Activated naive CD4-positive, alpha-beta T cell treated with anti-CD3 and anti-CD28 coated beads, Interleukin-2, amount 50 U/mL, for 72 hours (primary cell): ENCODE data around the gene MBNL1. TPM values are rescaled to one million over a fixed set of nuclear protein-coding genes. Genes with fewer than 3 reads are reported as not detected.

ENCODE experiments used
- ATAC-seq, 2 donors: fragments of 150-1000 bp; cut with Tn5 transposase; 2 replicates each; pipeline ENCODE4 v1.10.0; 2021; ENCODE audit warnings: mild to moderate bottlenecking in 2 of 2, moderate library complexity in 2 of 2
- DNase-seq, 2 donors: peaks; one replicate each; pipeline ENCODE4 v3.0.0; 2021 to 2022; ENCODE audit warnings: low spot score in 2 of 2
- H3K27ac Mint-ChIP-seq, 2 donors: one replicate each; pipeline ENCODE4 v1.8.0; 2022; ENCODE audit warnings: mild to moderate bottlenecking in 2 of 2, mixed read lengths in 2 of 2
- H3K36me3 Mint-ChIP-seq, 2 donors: one replicate each; pipeline ENCODE4 v1.8.0; 2022; ENCODE audit warnings: mixed read lengths in 2 of 2
- H3K9me3 Mint-ChIP-seq, 2 donors: one replicate each; pipeline ENCODE4 v1.8.0; 2022; ENCODE audit warnings: mixed read lengths in 2 of 2
- total RNA-seq, 2 donors: library from RNA; stranded (reverse); gene quantifications; one replicate each; pipeline ENCODE4 v1.2.3, GENCODE V29; 2022

Gene MBNL1, protein sequence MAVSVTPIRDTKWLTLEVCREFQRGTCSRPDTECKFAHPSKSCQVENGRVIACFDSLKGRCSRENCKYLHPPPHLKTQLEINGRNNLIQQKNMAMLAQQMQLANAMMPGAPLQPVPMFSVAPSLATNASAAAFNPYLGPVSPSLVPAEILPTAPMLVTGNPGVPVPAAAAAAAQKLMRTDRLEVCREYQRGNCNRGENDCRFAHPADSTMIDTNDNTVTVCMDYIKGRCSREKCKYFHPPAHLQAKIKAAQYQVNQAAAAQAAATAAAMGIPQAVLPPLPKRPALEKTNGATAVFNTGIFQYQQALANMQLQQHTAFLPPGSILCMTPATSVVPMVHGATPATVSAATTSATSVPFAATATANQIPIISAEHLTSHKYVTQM
- 100 to 1,000 TPM; 406 to 425 TPM for total RNA-seq

DNA sequence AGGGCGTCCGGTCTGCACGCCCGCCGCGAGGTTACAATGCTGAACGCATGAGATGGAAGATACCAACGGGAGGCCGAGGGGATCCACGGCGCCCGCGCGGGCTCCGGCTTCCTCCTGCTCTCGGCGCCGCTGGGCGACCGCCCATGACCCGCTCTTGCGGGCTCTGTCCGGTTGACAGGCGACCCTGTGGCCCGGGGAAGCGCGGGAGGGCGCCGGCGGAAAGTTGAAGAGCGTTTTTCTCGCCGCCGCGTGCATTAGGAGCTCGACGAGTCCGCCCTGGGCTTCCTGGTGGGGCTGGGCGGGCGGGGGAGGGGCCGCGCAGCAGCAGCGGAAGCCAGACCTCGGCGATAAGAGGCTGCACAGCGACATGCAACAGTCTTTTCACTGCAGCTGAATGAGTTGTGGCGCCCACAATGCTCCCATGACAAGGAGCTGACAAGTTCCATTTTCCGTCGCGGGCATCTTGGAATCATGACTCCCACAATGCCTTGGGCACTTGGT, at the start of gene MBNL1:
MBNL1 (plus strand) TSS at position 375 of the 501 bp plus-strand sequence. CDS start 31,265 bp downstream, outside the sequence.
- peak within 1 kb of the TSS; percentile 92 to 98 for H3K27ac Mint-ChIP-seq
- H3K36me3 Mint-ChIP-seq: peaks cover 53 to 56% of the 10 kb centered on the region in 2 donors
- H3K9me3 Mint-ChIP-seq: peaks cover 0 to 4% of the 10 kb centered on the region in 2 donors
- DNase-seq: peak; percentile 79 to 86
- peak; percentile 64 to 80 for ATAC-seq

DNA sequence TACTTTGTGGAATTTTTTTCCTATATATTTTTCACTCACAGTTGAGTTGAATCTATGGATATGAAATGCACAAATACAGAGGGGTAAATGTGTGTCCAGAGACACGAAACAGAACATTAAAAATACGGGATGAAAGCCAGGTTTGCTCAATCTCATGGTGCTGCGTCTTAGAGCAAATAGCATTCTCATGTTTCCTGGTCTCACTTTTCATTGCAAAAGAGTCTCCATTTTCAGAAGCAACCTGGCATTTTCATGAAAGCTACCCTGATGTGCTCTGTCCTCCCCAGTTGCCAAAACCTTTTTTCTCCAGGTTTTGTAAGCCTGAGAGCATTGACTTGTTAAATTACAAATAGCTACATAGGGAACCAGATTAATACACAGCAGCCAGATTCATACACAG, 49.5 kb upstream of the MBNL1 start:
- Mint-ChIP-seq H3K9me3 (peaks cover 0 to 8% of the 10 kb centered on the region in 2 donors), H3K27ac (peak overlapping the region; percentile 24 to 88), H3K36me3 (peaks cover 12 to 19% of the 10 kb centered on the region in 2 donors)
- DNase-seq (no peak), ATAC-seq (no peak)

DNA sequence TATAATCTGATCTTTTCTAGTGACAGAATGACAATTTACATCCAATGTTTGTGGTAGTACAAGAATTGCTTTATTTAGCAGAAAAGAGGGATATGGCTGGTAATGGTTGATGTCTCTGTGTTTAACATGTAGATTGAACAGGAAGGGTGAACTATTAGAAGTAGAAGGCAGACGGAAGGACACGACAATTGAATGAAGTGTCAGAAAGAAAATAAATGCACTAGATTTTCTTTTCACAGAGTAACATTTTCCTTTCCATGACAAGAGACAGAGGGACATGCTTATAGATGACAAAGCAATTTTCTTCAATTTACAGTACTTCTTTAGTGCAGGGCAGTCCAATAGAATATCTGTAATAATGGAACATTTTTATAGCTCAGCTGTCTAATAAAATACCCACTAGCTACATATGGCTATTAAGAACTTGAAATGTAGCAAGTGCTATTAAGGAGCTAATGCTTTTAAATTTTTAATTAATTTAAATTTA, 48.9 kb upstream of the MBNL1 start:
- Mint-ChIP-seq H3K9me3 (peaks cover 0 to 8% of the 10 kb centered on the region in 2 donors), H3K27ac (peak overlapping the region; percentile 56 to 88), H3K36me3 (peaks cover 12 to 15% of the 10 kb centered on the region in 2 donors)
- DNase-seq: no peak
- no peak for ATAC-seq

DNA sequence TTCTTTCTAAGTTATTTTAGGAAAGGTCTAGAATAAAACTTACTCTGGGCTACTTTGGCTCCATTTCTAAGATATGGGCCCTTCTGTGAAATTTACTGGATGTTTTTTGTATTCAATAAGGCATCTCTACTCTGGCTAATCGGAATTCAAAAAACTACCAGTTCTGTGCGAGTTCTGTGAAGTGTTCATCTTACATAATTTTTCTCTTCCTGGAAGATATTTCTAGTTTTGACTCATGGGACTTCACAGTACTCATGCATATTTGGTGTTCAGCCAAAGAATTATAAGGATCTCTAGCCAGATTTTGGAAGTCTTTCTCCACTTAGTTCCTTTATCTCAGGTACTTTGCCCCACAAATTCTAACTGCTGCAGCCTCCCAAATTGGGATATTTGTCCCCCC, 46.4 kb upstream of the MBNL1 start:
- H3K9me3 Mint-ChIP-seq: peaks cover 0 to 8% of the 10 kb centered on the region in 2 donors
- ATAC-seq (peak; percentile 66 to 72), DNase-seq (no peak)
- H3K36me3 Mint-ChIP-seq: peaks cover 11 to 12% of the 10 kb centered on the region in 2 donors
- H3K27ac Mint-ChIP-seq: peak overlapping the region; percentile 90 to 91

DNA sequence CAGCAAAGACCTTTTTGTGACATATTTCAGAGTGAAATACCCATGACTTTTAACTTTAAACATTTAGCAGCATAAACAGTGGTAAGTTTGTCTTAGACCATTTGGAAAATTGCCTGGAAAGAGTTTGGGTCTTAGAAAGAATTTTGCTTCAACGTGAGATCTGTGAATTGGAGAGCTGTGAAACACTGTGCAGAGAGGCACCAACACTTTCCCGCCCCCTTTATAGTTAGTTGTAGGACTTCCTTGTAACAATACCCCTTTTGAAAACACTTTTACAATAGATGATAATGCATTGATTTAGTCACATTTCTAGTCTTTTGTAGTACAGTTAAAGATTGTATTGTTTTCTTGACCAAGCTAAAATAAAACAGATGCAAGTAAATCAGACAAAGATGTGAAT, 43.5 kb upstream of the MBNL1 start:
- Mint-ChIP-seq H3K36me3 (no peaks in the 10 kb centered on the region), H3K27ac (peak overlapping the region in 1 of 2 donors; percentile 56), H3K9me3 (peaks cover 0 to 4% of the 10 kb centered on the region in 2 donors)
- no peak for ATAC-seq
- no peak for DNase-seq

DNA sequence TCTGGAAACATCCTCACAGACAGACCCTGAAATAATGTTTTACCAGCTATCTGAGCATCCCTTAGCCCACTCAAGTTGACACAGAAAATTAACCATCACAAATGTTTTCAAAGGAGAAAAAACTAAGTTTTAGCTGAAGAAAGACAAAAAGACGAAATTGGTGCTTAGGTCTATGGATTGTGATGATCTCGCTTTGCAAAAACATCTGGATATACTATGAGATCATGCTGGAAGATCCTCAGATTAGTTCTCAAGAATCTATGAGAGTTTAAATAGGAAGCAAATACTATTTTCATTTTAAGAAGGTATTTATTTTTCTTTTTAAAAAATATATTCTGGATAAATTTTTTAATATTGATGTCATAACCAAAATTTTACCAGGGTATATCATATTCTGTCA, 42.6 kb upstream of the MBNL1 start:
- no peaks in the 10 kb centered on the region for H3K36me3 Mint-ChIP-seq
- no peak for ATAC-seq
- H3K9me3 Mint-ChIP-seq: peaks cover 0 to 4% of the 10 kb centered on the region in 2 donors
- no peak for DNase-seq
- H3K27ac Mint-ChIP-seq: no peak overlapping the region

DNA sequence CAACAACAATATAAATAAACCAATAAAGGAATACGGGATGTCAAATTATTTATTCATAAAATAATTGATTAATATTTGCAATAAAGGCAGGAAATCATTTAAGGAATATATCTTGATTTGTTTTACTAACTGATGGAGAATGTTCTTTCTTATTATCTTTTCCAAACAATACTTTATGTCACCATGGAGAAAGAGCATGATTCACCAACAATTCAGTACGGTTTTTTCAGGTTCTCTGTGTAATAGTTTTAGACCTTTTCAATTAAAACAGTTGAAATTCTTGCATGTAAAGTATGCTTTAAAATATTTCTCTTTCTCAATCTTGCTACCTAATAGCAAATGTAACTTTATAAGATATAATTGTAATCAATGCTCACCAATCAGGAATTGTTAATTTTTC, 41.7 kb upstream of the MBNL1 start:
- DNase-seq (no peak), ATAC-seq (no peak)
- H3K36me3 Mint-ChIP-seq: no peaks in the 10 kb centered on the region
- peaks cover 0 to 4% of the 10 kb centered on the region in 2 donors for H3K9me3 Mint-ChIP-seq
- no peak overlapping the region for H3K27ac Mint-ChIP-seq

DNA sequence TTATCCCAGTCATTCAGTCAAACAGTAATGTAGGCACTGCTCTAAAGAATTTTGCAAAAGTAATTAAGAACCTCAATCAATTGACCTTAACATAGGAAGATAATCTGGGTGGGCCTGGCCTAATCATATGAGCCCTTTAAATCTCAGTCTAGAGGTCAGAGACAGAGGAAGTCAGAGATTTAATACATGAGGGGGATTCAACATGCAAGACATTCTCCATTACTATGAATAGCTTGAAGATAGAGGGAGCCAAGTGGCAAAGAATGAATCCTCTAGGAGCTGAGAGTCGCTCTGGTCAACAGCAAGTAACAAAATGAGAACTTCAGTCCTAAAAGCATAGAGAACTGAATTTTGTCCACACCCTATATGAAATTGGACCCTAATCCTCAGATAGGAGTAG, 39.0 kb upstream of the MBNL1 start:
- no peak for DNase-seq
- Mint-ChIP-seq H3K36me3 (no peaks in the 10 kb centered on the region), H3K9me3 (peaks cover 0 to 4% of the 10 kb centered on the region in 2 donors), H3K27ac (peak overlapping the region in 1 of 2 donors; percentile 65)
- ATAC-seq: no peak

DNA sequence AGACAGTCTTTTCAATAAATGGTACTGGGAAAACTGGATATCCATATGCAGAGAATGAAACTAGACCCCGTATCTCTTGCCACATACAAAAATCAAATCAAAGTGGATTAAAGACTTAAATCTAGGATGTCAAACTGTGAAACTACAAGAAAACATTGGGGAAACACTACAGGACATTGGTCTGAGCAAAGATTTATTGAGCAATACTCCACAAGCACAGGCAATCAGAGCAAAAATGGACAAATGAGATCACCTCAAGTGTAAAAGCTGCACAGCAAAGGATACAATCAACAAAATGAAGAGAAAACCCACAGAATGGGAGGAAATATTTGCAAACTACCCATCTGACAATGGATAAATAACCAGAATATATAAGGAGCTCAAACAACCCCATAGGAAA, 38.4 kb upstream of the MBNL1 start:
- Mint-ChIP-seq H3K9me3 (peaks cover 0 to 4% of the 10 kb centered on the region in 2 donors), H3K27ac (peak overlapping the region in 1 of 2 donors; percentile 65), H3K36me3 (no peaks in the 10 kb centered on the region)

DNA sequence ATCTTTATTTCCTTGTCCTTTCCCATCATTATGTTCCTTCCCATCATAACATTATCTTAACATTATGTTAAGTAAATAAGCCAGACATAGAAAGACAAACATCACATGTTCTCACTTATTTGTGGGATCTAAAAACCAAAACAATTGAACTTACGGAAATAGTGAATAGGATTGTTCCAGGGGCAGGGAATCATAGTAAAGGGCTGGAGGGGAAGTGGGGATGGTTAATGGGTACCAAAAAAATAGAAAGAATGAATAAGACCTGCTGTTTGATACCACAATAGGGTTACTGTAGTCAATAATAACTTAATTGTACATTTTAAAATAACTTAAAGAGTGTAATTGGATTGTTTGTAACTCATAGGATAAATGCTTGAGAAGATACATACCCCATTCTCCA, 36.7 kb upstream of the MBNL1 start:
- Mint-ChIP-seq H3K36me3 (peaks cover 2 to 4% of the 10 kb centered on the region in 2 donors), H3K27ac (peak overlapping the region; percentile 17 to 65), H3K9me3 (peaks cover 3 to 4% of the 10 kb centered on the region in 2 donors)
- no peak for ATAC-seq
- DNase-seq: no peak

More for the DNA sequence above, 38.4 kb upstream of the MBNL1 start:
- ATAC-seq (no peak), DNase-seq (no peak)

DNA sequence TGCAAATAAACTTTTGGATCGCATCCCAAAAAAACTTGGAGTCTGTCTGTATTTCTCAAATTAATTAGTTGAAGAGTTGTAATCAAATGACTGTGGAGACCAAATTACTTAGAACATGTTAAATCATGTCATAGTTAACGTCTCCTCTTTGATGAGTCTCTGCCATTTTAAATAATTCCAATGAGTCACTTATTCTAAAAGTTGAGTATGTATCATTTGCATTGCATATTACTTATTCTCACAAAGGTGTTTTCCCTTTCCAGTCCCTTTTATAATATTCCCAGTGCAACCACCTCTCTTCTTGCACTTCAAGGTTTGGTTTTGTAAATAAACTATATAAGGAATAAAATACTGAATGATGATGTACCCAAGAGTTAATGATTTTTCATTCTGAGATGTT, 36.0 kb upstream of the MBNL1 start:
- DNase-seq: no peak

DNA sequence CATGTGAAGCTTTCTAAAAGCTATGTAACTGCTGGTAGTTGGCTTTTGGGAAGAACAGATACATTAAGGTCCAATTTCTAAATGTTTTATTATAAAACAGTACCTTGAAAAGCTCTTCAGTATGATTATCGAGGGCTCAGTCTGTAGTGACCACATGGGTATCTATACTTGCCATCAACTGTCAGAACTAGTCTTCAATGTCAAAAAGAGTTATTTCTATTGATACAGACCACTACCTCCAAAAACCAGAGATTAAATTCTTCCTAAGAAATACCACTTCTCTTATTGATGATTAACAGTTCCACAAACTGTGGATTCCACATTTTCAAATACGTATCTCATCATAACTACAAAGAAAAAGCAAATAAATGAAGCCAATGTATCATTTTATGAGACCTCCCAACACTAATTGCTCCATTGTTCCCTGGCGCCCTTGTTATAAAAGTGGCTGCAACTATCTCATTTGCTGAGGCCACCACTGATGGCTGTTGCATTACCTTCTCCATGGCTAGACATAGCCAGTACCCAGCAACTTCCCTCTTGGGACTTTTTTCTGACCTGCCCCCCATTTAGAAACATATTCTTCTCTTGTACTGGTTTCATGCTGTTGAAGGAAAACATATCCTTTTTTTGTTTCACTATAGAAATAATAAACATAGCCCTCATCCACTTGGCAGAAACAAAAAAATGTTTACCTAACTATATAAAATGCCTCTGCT, 33.9 kb upstream of the MBNL1 start:
- H3K27ac Mint-ChIP-seq: peak overlapping the region in 1 of 2 donors; percentile 91

More for the DNA sequence above, 36.0 kb upstream of the MBNL1 start:
- H3K36me3 Mint-ChIP-seq: peaks cover 8 to 9% of the 10 kb centered on the region in 2 donors
- ATAC-seq: peak; percentile 60 to 62
- H3K9me3 Mint-ChIP-seq: peaks cover 7% of the 10 kb centered on the region in 2 donors
- peak overlapping the region in 1 of 2 donors; percentile 65 for H3K27ac Mint-ChIP-seq

DNA sequence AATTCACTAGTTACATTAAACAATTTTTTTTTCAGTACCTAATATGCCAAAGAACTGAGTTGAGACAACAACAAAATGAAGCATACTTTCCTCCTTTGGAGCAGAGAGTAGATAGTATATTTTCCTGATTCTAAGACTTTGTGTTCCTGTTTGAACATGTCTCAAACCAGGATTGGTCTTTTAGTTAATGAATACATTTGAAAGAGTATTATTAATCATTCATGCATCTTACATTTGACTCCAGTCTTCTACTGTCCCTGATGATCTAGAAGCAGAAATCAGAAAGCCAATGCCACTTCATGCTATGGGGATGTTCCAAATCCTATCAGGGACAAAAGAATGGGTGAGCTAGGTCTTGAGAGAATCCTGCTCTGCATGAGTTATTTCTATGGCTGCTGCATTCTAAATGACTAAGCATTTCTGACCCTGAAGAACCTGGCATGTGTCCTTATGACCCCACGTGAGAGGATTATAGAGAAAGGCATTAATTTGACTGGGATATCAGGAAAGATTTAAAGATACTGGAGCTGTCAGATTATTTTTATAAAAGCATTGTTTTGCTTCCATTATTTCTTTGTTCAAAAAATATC, 32.9 kb upstream of the MBNL1 start:
- peak in 1 of 2 donors; percentile 17 for ATAC-seq

More for the DNA sequence above, 33.9 kb upstream of the MBNL1 start:
- ATAC-seq (no peak), DNase-seq (no peak)
- Mint-ChIP-seq H3K36me3 (peaks cover 11 to 16% of the 10 kb centered on the region in 2 donors), H3K9me3 (peaks cover 7 to 9% of the 10 kb centered on the region in 2 donors)

DNA sequence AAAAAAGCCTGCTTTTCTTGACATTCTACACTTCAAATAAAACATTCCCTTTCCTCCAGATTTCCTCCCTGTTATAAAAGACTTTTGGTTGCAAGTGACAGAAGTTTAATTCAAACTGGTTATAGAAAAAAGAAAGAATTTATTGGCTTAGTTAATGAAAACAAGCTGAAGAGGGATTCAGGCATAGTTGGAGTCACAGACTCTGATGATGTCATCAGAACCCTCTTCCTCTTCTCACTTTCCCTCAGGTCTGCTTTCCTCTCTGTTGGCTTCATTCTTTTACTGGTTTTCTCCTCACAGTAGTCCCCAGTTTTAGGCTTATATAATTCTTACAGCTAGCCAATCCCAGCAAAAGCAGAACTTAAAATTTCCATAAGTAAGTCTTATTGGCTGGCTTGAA, 32.0 kb upstream of the MBNL1 start:
- no peak for ATAC-seq
- Mint-ChIP-seq H3K27ac (peak overlapping the region; percentile 81 to 91), H3K9me3 (peaks cover 7 to 9% of the 10 kb centered on the region in 2 donors), H3K36me3 (peaks cover 11 to 16% of the 10 kb centered on the region in 2 donors)
- DNase-seq: no peak

More for the DNA sequence above, 32.9 kb upstream of the MBNL1 start:
- no peak for DNase-seq
- peaks cover 7 to 9% of the 10 kb centered on the region in 2 donors for H3K9me3 Mint-ChIP-seq
- H3K36me3 Mint-ChIP-seq: peaks cover 11 to 16% of the 10 kb centered on the region in 2 donors
- peak overlapping the region in 1 of 2 donors; percentile 91 for H3K27ac Mint-ChIP-seq

DNA sequence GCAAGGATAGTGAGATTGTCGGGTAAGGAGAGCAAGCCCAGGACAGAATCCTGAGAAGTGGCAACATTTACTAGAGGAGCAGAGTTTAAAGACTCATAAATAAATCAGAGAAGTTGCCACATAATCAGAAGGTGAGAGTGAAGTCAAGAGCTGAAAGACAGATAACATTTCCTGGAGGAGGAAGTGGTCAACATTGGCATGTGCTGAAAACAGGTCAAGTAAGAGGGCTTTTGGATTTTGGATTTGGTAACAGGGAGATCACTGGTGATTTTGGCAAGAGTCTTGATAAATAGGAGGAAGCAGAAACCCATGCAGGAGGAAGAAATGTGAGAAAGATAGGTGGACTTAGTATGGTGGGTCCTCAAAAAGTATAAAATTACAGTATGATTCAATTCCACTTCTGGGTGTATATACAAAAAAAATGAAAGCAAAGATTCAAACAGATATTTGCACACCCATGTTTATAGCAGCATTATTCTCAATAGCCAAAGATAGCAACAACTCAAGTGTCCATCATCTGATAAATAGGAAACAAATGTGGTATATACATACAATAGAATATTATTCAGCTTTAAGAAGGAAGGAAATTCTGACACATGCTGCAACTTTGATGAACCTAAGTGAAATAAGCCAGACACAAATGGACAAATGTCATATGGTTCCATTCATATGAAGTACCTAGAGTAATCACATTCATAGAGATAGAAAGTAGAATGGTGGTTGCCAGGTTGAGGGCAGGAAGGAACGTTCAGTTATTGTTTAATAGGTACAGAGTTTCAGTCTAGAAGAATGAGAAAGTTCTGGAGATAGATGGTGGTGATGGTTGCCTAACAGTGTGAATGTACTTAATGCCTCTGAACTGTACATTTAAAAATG, 27.3 kb upstream of the MBNL1 start:
- no peak for DNase-seq
- H3K36me3 Mint-ChIP-seq: peaks cover 25 to 27% of the 10 kb centered on the region in 2 donors
- peaks cover 7 to 9% of the 10 kb centered on the region in 2 donors for H3K9me3 Mint-ChIP-seq
- peak; percentile 68 to 73 for ATAC-seq
- peak overlapping the region; percentile 84 to 86 for H3K27ac Mint-ChIP-seq
